Measurements from ENCODE around the gene C6orf58.
"Not testable (repeated sequence)": the region's sequence is repeated elsewhere in the genome, so short reads cannot be mapped to it uniquely, and the experiment has no call there.

The C6orf58 gene

DNA sequence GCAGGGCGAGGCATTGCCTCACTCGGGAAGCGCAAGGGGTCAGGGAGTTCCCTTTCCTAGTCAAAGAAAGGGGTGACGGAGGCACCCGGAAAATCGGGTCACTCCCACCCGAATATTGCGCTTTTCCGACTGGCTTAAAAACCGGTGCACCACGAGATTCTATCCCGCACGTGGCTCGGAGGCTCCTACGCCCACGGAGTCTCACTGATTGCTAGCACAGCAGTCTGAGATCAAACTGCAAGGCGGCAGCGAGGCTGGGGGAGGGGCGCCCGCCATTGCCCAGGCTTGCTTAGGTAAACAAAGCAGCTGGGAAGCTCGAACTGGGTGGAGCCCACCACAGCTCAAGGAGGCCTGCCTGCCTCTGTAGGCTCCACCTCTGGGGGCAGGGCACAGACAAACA, 16.5 kb downstream of the C6orf58 start:
- DNase-seq, result not testable (repeated sequence)

DNA sequence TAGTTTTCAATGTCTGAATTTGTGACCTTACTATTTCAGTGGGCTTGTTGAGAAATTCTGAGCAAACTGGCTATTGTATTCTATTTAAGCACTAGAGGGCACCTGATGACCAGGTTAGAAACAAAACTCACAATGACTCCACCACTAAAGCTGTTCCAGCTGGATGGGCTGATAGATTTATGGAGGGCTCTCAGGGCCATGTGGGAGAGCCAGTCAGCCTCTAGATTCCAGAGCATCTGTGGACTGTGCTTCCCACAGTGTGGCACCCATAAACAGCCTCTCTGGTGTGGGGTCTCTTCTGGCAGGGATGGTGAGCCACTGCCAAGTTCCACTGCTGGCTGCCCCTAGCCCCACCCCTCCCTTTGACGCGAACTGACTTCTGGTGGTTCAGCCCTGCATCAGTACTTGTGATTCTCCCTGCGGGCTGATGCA, 29.2 kb downstream of the C6orf58 start:
- no peak for DNase-seq

DNA sequence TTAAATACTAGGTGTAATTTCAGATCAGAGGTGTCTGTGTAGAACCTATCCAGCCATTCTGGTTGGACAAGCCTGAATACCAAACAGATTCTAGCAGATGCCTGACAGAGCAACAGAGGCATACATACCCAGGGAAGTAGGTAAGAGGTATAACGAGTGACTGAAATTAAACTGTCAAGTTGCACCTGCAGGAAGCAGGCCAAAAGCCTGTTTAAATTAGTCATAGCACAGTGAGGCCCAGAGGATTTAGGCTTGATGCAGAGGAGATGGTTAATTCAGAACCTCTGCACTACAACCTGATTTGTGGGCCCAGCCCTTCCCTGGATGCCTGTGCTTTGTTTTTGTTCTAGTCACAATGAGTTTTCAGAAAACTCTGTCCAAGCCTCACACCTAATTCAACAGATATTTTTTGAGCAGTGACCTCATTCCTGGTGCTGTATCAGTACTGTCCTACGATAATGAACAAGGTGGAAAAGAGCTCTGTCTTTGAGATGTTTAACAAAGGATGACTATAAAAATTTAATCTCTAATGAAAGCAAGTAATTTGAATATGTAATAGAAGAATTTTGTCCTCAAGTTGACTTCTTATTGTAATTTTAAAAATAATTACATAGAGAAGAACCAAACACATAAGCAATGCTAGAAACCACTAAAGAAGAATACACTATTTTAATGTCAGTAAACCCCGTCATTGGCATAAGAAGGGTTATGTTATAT, 31.7 kb downstream of the C6orf58 start:
- no peak for DNase-seq

DNA sequence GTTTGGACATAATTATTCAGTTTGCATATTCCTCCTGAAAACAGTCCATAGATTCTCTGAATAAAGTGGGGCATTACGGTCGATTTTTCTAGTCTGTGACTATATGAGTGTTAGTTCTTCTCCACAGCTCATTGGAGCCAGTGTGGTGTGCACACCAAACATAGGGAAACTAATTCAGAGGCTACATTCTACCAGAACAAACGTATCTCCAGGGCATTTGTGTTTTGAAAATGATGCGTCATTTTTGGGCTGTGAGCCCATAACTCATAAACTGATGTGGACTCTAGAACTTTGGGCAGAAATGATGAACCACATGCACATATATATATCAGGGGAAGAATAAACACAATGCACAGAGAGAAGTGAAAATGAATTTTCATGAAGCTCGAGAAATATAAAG, 41.8 kb downstream of the C6orf58 start:
- no peak for DNase-seq

DNA sequence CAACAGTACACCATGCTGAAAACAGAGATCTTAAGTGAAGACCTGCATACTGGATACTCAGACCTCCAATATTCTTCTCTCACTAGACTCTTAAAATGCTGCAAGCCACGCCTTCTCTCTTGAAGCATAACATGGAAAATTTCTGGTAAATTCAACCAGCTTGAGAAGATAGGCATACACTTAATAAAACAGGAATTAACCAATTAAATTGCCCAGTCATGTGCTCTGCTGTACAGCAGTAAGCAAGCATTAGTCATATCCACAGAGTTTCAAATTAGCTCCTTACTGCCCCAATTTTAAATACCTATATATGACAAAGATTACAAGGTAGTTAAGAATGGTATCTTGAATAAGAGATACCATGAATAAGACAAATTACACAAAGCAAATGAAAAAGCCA, 53.8 kb downstream of the C6orf58 start:
- DNase-seq, result no peak

DNA sequence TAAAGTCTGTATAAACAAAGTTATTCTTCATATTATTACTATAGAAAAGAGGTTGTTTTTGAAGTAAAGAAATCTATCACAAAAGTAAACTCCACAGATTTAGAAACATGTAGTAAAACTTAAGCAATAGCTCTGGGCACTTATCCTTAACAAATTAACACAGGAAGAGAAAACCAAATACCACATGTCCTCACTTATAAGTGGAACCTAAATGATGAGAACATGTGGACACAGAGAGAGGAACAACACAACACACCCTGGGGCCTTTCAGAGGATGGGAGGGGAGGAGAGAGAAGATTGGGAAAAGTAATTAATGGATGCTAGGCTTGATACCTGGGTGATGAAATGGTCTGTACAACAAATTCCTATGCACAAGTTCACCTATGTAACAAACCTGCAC, 57.2 kb downstream of the C6orf58 start:
- no peak for DNase-seq

DNA sequence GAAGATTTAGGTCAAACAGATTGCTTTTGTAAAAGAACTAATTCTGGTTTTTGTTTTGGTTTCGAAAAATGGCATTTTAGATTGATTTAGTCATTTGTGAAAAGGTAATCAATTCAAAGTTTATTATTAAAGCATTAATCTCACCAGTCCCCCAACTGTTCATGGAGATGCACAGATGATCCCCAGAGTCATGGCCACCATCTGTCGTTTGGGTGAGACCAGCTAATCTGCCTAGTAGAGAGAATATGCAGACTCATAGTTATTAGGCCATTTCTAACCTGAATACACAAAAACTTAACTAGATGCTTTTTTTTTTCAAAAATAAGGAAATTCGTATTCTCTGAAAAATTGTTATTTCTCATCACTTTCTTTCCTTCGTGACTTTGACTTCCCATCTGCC, 58.1 kb downstream of the C6orf58 start:
- DNase-seq, result no peak

DNA sequence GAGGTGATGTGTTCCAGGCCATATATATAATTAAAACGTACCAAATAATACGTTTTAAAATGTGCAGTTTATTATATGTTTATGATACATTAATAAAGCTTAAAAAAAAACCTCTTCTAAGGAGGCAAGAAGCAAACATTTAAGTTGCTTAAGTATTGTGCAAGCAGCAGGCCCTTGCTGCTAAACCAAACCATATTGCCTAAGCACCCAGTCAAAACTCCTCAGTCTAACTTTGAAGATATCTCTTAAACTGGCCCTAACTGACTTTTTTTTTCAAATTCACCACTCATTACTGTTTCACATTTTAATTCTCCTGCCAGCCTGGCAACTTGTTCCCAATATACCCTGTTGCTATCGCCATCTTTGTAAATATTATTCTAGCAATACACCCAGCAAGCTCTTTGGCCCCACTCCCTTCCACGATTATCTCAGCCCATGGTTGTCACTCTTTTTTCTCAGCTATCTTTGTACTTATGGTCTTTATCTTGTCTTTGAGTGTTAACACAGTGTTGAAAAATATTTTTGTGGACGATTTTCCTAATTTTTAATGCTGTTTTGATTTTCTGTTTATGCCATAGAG, 60.9 kb downstream of the C6orf58 start:
- no peak for DNase-seq

Measured in DMS79 (cell line).